Keratinocyte (primary cell): ENCODE results near the gene SEPTIN10. TPM values are rescaled to one million over a fixed set of nuclear protein-coding genes. Genes with fewer than 3 reads are reported as not detected.

Source experiments
- DNase-seq: peaks from one replicate; pipeline ENCODE4 v3.0.0-alpha.2; 2011; ENCODE audit warnings: low read depth, missing footprints, low spot score
- FAIRE-seq: peaks from 2 replicates; lab custom pipeline; 2011; peaks lifted over from hg19 to GRCh38; lab: Jason Lieb, UNC
- H2AFZ ChIP-seq: 2 replicates; pipeline ENCODE4 v1.6.0; 2012; ENCODE audit warnings: low read length, control low read depth, inconsistent platforms; ENCODE audit not compliant: control insufficient read depth
- H3K27ac ChIP-seq: 2 replicates; pipeline ENCODE4 v1.5.1; 2011; ENCODE audit warnings: low read length; ENCODE audit not compliant: control insufficient read depth, insufficient read depth
- H3K27me3 ChIP-seq: 3 replicates; pipeline ENCODE4 v1.6.0; 2011; ENCODE audit warnings: low read length; ENCODE audit not compliant: control insufficient read depth, insufficient read depth; ENCODE audit errors: extremely low read depth
- H3K36me3 ChIP-seq, 2 experiments: 2 replicates in 1 of 2; 3 replicates in 1 of 2; pipeline ENCODE4 v1.5.1; 2011; ENCODE audit warnings: low read length in 2 of 2, mild to moderate bottlenecking in 1 of 2; ENCODE audit not compliant: control insufficient read depth in 2 of 2, insufficient read depth in 2 of 2; ENCODE audit errors: extremely low read depth in 1 of 2
- H3K4me1 ChIP-seq: 3 replicates; pipeline ENCODE4 v1.5.1; 2011; ENCODE audit warnings: low read length; ENCODE audit not compliant: control insufficient read depth, insufficient read depth; ENCODE audit errors: extremely low read depth
- H3K4me2 ChIP-seq: 3 replicates; pipeline ENCODE4 v1.6.0; 2011; ENCODE audit warnings: low read depth, low read length; ENCODE audit not compliant: control insufficient read depth, insufficient read depth; ENCODE audit errors: extremely low read depth
- H3K4me3 ChIP-seq, 3 experiments: fragments of 200-600 bp in 1 of 3; sonication (generic) in 1 of 3; 2 replicates in 2 of 3; 3 replicates in 1 of 3; pipeline ENCODE4 v1.5.1; 2011 to 2016; ENCODE audit warnings: low read length in 3 of 3, mild to moderate bottlenecking in 3 of 3, control low read depth in 2 of 3, inconsistent platforms in 1 of 3, low read depth in 1 of 3, mixed read lengths in 1 of 3, mixed run types in 1 of 3, moderate library complexity in 1 of 3; ENCODE audit not compliant: control insufficient read depth in 2 of 3, insufficient read depth in 2 of 3; ENCODE audit errors: extremely low read depth in 1 of 3
- H3K79me2 ChIP-seq: 2 replicates; pipeline ENCODE4 v1.6.0; 2012; ENCODE audit warnings: low read length; ENCODE audit not compliant: control insufficient read depth, insufficient read depth
- H3K9ac ChIP-seq: 3 replicates; pipeline ENCODE4 v1.6.0; 2011; ENCODE audit warnings: low read length; ENCODE audit not compliant: control insufficient read depth, insufficient read depth; ENCODE audit errors: extremely low read depth
- H3K9me1 ChIP-seq: 3 replicates; pipeline ENCODE4 v1.6.0; 2011; ENCODE audit warnings: low read length; ENCODE audit not compliant: control insufficient read depth, insufficient read depth; ENCODE audit errors: extremely low read depth
- H3K9me3 ChIP-seq: 2 replicates; pipeline ENCODE4 v1.5.1; 2012; ENCODE audit warnings: low read depth, low read length; ENCODE audit not compliant: control insufficient read depth
- H4K20me1 ChIP-seq: 3 replicates; pipeline ENCODE4 v1.6.0; 2011; ENCODE audit warnings: low read length; ENCODE audit not compliant: control insufficient read depth, insufficient read depth; ENCODE audit errors: extremely low read depth
- CTCF ChIP-seq, 3 experiments: IDR thresholded peaks in 1 of 3; conservative IDR thresholded peaks in 1 of 3; optimal IDR thresholded peaks in 1 of 3; 2 replicates in 2 of 3; 3 replicates in 1 of 3; pipeline versions ENCODE3 to v1.5.1; 2011; ENCODE audit warnings: low read length in 3 of 3, mild to moderate bottlenecking in 3 of 3, moderate library complexity in 2 of 3, control low read depth in 1 of 3, inconsistent platforms in 1 of 3; ENCODE audit not compliant: insufficient read depth in 2 of 3; ENCODE audit errors: extremely low read depth in 1 of 3
- EZH2 ChIP-seq: IDR thresholded peaks from one replicate; pipeline ENCODE4 v1.6.1; 2012; ENCODE audit warnings: inconsistent platforms, mild to moderate bottlenecking, low read length, moderate library complexity
- dilution Hi-C: fragments of 300-500 bp; cut with MboI; formaldehyde crosslinking; loops from one replicate; pipeline ENCODE4 v1.7.0; 2020; ENCODE audit warnings: low sequenced_read_pairs; ENCODE audit not compliant: extremely low pct_ligation_motif_present
- polyA plus RNA-seq, 5 experiments: library from polyadenylated mRNA; depleted of rRNA in 3 of 5; stranded (reverse) in 3 of 5; stranded (forward) in 1 of 5; unstranded in 1 of 5; fragments of >200 nt; gene quantifications; 1 replicate in 1 of 5; 2 replicates in 3 of 5; 3 replicates in 1 of 5; pipeline versions ENCODE4 v1.2.1 to v1.2.3, GENCODE V29; 2011 to 2012; ENCODE audit warnings: missing spikeins in 2 of 5, low read depth in 1 of 5, low replicate concordance in 1 of 5

SEPTIN10 gene
- polyA plus RNA-seq, 1 donor (not counting 4 experiments of a cell fraction or from before 2014, with no cell fraction given): 72.6 TPM

- dilution Hi-C loops: no loop called here
Measured at GRCh38 chr2:109507828-109508227, 105.9 kb downstream of the SEPTIN10 start.

GRCh38 chr2:109507217-109507616 lies 106.5 kb downstream of the SEPTIN10 start:
- peaks cover 6% of the 10 kb centered on the region for H3K27me3 ChIP-seq
- no peak overlapping the region for H3K9ac ChIP-seq
- no peaks in the 10 kb centered on the region for H3K36me3 ChIP-seq
- no peaks in the 10 kb centered on the region for H3K79me2 ChIP-seq
- no peak overlapping the region for H3K4me2 ChIP-seq
- TF ChIP-seq CTCF (optimal IDR thresholded peaks at IDR 0.05 in 1 of 3, IDR thresholded peaks at IDR 0.05 in 1 of 3, conservative IDR thresholded peaks at IDR 0.05 in 1 of 3; ENCODE audit: extremely low read depth in 1 of 3, insufficient read depth in 2 of 3, low read length in 3 of 3) (no peak), EZH2 (no peak)
- no peaks in the 10 kb centered on the region for H3K4me1 ChIP-seq
- no peaks in the 10 kb centered on the region for H4K20me1 ChIP-seq
- FAIRE-seq: no peak
- no peak for DNase-seq
- no peak overlapping the region for H3K27ac ChIP-seq
- H3K4me3 ChIP-seq: no peak overlapping the region
- no peaks in the 10 kb centered on the region for H3K9me3 ChIP-seq
- no peak overlapping the region for H2AFZ ChIP-seq
- dilution Hi-C loops: no loop called here
- H3K9me1 ChIP-seq: no peaks in the 10 kb centered on the region

More at GRCh38 chr2:109507828-109508227, 105.9 kb downstream of the SEPTIN10 start:
- TF ChIP-seq EZH2 (no peak), CTCF (optimal IDR thresholded peaks at IDR 0.05 in 1 of 3, IDR thresholded peaks at IDR 0.05 in 1 of 3, conservative IDR thresholded peaks at IDR 0.05 in 1 of 3; ENCODE audit: extremely low read depth in 1 of 3, insufficient read depth in 2 of 3, low read length in 3 of 3) (no peak)
- no peaks in the 10 kb centered on the region for H3K79me2 ChIP-seq
- no peak overlapping the region for H3K9ac ChIP-seq
- no peaks in the 10 kb centered on the region for H3K36me3 ChIP-seq
- no peak overlapping the region for H3K27ac ChIP-seq
- DNase-seq (no peak), FAIRE-seq (no peak)
- H3K4me2 ChIP-seq: no peak overlapping the region
- peaks cover 6% of the 10 kb centered on the region for H3K27me3 ChIP-seq
- no peaks in the 10 kb centered on the region for H3K9me1 ChIP-seq
- H4K20me1 ChIP-seq: no peaks in the 10 kb centered on the region
- H2AFZ ChIP-seq: no peak overlapping the region
- no peaks in the 10 kb centered on the region for H3K4me1 ChIP-seq
- no peaks in the 10 kb centered on the region for H3K9me3 ChIP-seq
- no peak overlapping the region for H3K4me3 ChIP-seq
